BLaER1 treated with 17β-estradiol and CSF1 and Interleukin-3, amounts not matched to agents 10 nM and 100 nM (cell line): ENCODE results near the gene RGL1.
A peak's percentile ranks its signal among the peaks of the same experiment; 100 is the strongest.

Source experiments
- H3K27ac ChIP-seq, 11 experiments: shearing (Covaris generic); formaldehyde crosslinking; 2 replicates each; pipeline ENCODE4 v1.8.1; 2022
- H3K27me3 ChIP-seq, 11 experiments: shearing (Covaris generic); formaldehyde crosslinking; 2 replicates each; pipeline ENCODE4 v1.8.1; 2022
- H3K36me3 ChIP-seq, 11 experiments: shearing (Covaris generic); formaldehyde crosslinking; 2 replicates each; pipeline ENCODE4 v1.8.1; 2022
- H3K4me1 ChIP-seq, 10 experiments: shearing (Covaris generic); formaldehyde crosslinking; 2 replicates each; pipeline ENCODE4 v1.8.1; 2022
- H3K4me2 ChIP-seq, 11 experiments: shearing (Covaris generic); formaldehyde crosslinking; 2 replicates each; pipeline ENCODE4 v1.8.1; 2022
- H3K4me3 ChIP-seq, 10 experiments: shearing (Covaris generic); formaldehyde crosslinking; 2 replicates each; pipeline ENCODE4 v1.8.1; 2022
- H3K9ac ChIP-seq, 11 experiments: shearing (Covaris generic); formaldehyde crosslinking; 2 replicates each; pipeline ENCODE4 v1.8.1; 2022
- H3K9me3 ChIP-seq, 11 experiments: shearing (Covaris generic); formaldehyde crosslinking; replicated peaks in 1 of 11; 2 replicates each; pipeline ENCODE4 v1.8.1; 2022
- H4K20me1 ChIP-seq, 11 experiments: shearing (Covaris generic); formaldehyde crosslinking; 2 replicates each; pipeline ENCODE4 v1.8.1; 2022
- Cebpa-rat ChIP-seq, 11 experiments: shearing (Covaris generic); IDR thresholded peaks; 2 replicates each; pipeline ENCODE4 v1.8.1; 2022

The RGL1 gene

GRCh38 chr1:183910845-183911244 lies 105.9 kb downstream of the RGL1 start:
- no peak overlapping the region for H3K4me3 ChIP-seq
- peak overlapping the region; percentile 76 to 89 (median 83); a peak in 21 of 22 replicates for H3K4me2 ChIP-seq
- no peaks in the 10 kb centered on the region for H4K20me1 ChIP-seq
- H3K4me1 ChIP-seq = peaks cover 66 to 100% (median 71%) of the 10 kb centered on the region in 10 experiments
- peaks cover 70 to 96% (median 86%) of the 10 kb centered on the region in 11 experiments for H3K36me3 ChIP-seq
- no peaks in the 10 kb centered on the region for H3K27me3 ChIP-seq
- H3K9ac ChIP-seq = peak overlapping the region; percentile 55 to 85 (median 73)
- TF ChIP-seq Cebpa-rat (IDR thresholded peaks at IDR 0.05) = no peak
- peak overlapping the region; percentile 75 to 95 (median 86) for H3K27ac ChIP-seq
- H3K9me3 ChIP-seq = peaks cover 0 to 38% (median 23%) of the 10 kb centered on the region in 11 experiments; a peak in 17 of 22 replicates

GRCh38 chr1:183911285-183911684 lies 106.4 kb downstream of the RGL1 start:
- H3K27ac ChIP-seq = peak overlapping the region; percentile 75 to 95 (median 86)

GRCh38 chr1:183912265-183912886 lies 107.5 kb downstream of the RGL1 start:
- H3K9me3 ChIP-seq = peaks cover 0 to 34% (median 22%) of the 10 kb centered on the region in 11 experiments; a peak in 17 of 22 replicates
- H3K27me3 ChIP-seq = no peaks in the 10 kb centered on the region
- H4K20me1 ChIP-seq = peaks cover 0 to 12% (median 0%) of the 10 kb centered on the region in 11 experiments; a peak in 2 of 22 replicates
- H3K27ac ChIP-seq = peak overlapping the region; percentile 75 to 95 (median 86)
- TF ChIP-seq Cebpa-rat (IDR thresholded peaks at IDR 0.05) = no peak
- H3K4me1 ChIP-seq = peaks cover 67 to 100% (median 74%) of the 10 kb centered on the region in 10 experiments
- H3K36me3 ChIP-seq = peaks cover 67 to 96% (median 84%) of the 10 kb centered on the region in 11 experiments
- H3K9ac ChIP-seq = peak overlapping the region; percentile 55 to 85 (median 73); a peak in 18 of 22 replicates
- H3K4me3 ChIP-seq = peak overlapping the region in 4 of 10 experiments; percentile 4 to 33 (median 14); a peak in 3 of 20 replicates
- H3K4me2 ChIP-seq = peak overlapping the region; percentile 76 to 92 (median 83)

More at GRCh38 chr1:183911285-183911684, 106.4 kb downstream of the RGL1 start:
- H3K4me2 ChIP-seq = peak overlapping the region; percentile 76 to 92 (median 83)
- no peaks in the 10 kb centered on the region for H3K27me3 ChIP-seq
- peaks cover 67 to 96% (median 84%) of the 10 kb centered on the region in 11 experiments for H3K36me3 ChIP-seq
- peak overlapping the region; percentile 55 to 85 (median 73) for H3K9ac ChIP-seq
- H4K20me1 ChIP-seq = peaks cover 0 to 2% (median 0%) of the 10 kb centered on the region in 11 experiments; a peak in 2 of 22 replicates
- no peak for TF ChIP-seq Cebpa-rat (IDR thresholded peaks at IDR 0.05)
- peaks cover 67 to 100% (median 73%) of the 10 kb centered on the region in 10 experiments for H3K4me1 ChIP-seq
- peaks cover 0 to 38% (median 23%) of the 10 kb centered on the region in 11 experiments; a peak in 17 of 22 replicates for H3K9me3 ChIP-seq
- H3K4me3 ChIP-seq = 0 out of 20 replicates have a peak overlapping the region, but pooled peaks of 1 of the 10 experiments have one; percentile 4

GRCh38 chr1:183913567-183913993 lies 108.7 kb downstream of the RGL1 start:
- Histone ChIP-seq H3K4me1 (peaks cover 67 to 90% (median 73%) of the 10 kb centered on the region in 10 experiments), H3K9ac (peak overlapping the region in 3 of 11 experiments; percentile 29 to 63 (median 43); a peak in 4 of 22 replicates), H3K4me3 (peak overlapping the region in 1 of 10 experiments; percentile 13; a peak in 1 of 20 replicates), H3K27ac (peak overlapping the region in 8 of 11 experiments; percentile 3 to 95 (median 62); a peak in 13 of 22 replicates), H4K20me1 (peaks cover 0 to 24% (median 0%) of the 10 kb centered on the region in 11 experiments; a peak in 5 of 22 replicates), H3K4me2 (peak overlapping the region in 10 of 11 experiments; percentile 26 to 92 (median 64); a peak in 15 of 22 replicates), H3K27me3 (no peaks in the 10 kb centered on the region), H3K9me3 (peaks cover 0 to 28% (median 18%) of the 10 kb centered on the region in 11 experiments; a peak in 17 of 22 replicates), H3K36me3 (peaks cover 67 to 96% (median 84%) of the 10 kb centered on the region in 11 experiments)
- no peak for TF ChIP-seq Cebpa-rat (IDR thresholded peaks at IDR 0.05)

GRCh38 chr1:183914276-183914675 lies 109.4 kb downstream of the RGL1 start:
- no peak for TF ChIP-seq Cebpa-rat (IDR thresholded peaks at IDR 0.05)
- peaks cover 0 to 31% (median 0%) of the 10 kb centered on the region in 11 experiments; a peak in 5 of 22 replicates for H4K20me1 ChIP-seq
- peaks cover 0 to 21% (median 11%) of the 10 kb centered on the region in 11 experiments; a peak in 11 of 22 replicates for H3K9me3 ChIP-seq
- H3K36me3 ChIP-seq = peaks cover 67 to 96% (median 84%) of the 10 kb centered on the region in 11 experiments
- peak overlapping the region in 8 of 11 experiments; percentile 11 to 95 (median 62); a peak in 14 of 22 replicates for H3K27ac ChIP-seq
- peak overlapping the region; percentile 26 to 92 (median 60) for H3K4me2 ChIP-seq
- H3K4me1 ChIP-seq = peaks cover 64 to 83% (median 66%) of the 10 kb centered on the region in 10 experiments
- no peaks in the 10 kb centered on the region for H3K27me3 ChIP-seq
- H3K4me3 ChIP-seq = no peak overlapping the region
- H3K9ac ChIP-seq = peak overlapping the region in 7 of 11 experiments; percentile 2 to 63 (median 18); a peak in 8 of 22 replicates

GRCh38 chr1:183914891-183915290 lies 110.0 kb downstream of the RGL1 start:
- H3K9me3 ChIP-seq = peaks cover 0 to 18% (median 7%) of the 10 kb centered on the region in 11 experiments; a peak in 10 of 22 replicates
- no peak overlapping the region for H3K4me3 ChIP-seq
- peaks cover 58 to 77% (median 60%) of the 10 kb centered on the region in 10 experiments for H3K4me1 ChIP-seq
- peak overlapping the region in 8 of 11 experiments; percentile 11 to 95 (median 59); a peak in 11 of 22 replicates for H3K27ac ChIP-seq
- no peak for TF ChIP-seq Cebpa-rat (IDR thresholded peaks at IDR 0.05)
- H3K4me2 ChIP-seq = peak overlapping the region; percentile 26 to 92 (median 60); a peak in 21 of 22 replicates
- H4K20me1 ChIP-seq = peaks cover 0 to 37% (median 0%) of the 10 kb centered on the region in 11 experiments; a peak in 5 of 22 replicates
- H3K9ac ChIP-seq = peak overlapping the region in 6 of 11 experiments; percentile 7 to 63 (median 24); a peak in 8 of 22 replicates
- H3K27me3 ChIP-seq = no peaks in the 10 kb centered on the region
- H3K36me3 ChIP-seq = peaks cover 67 to 96% (median 84%) of the 10 kb centered on the region in 11 experiments

GRCh38 chr1:183915625-183916510 lies 110.9 kb downstream of the RGL1 start:
- Histone ChIP-seq H3K27ac (peak overlapping the region; percentile 47 to 95 (median 65); a peak in 21 of 22 replicates), H3K4me2 (peak overlapping the region; percentile 46 to 92 (median 60)), H3K27me3 (no peaks in the 10 kb centered on the region), H3K9ac (peak overlapping the region in 10 of 11 experiments; percentile 32 to 67 (median 60); a peak in 19 of 22 replicates), H3K4me3 (no peak overlapping the region), H3K4me1 (peaks cover 48 to 67% (median 51%) of the 10 kb centered on the region in 10 experiments), H3K36me3 (peaks cover 71 to 96% (median 86%) of the 10 kb centered on the region in 11 experiments), H3K9me3 (peaks cover 0 to 13% (median 6%) of the 10 kb centered on the region in 11 experiments; a peak in 8 of 22 replicates), H4K20me1 (peaks cover 0 to 47% (median 0%) of the 10 kb centered on the region in 11 experiments; a peak in 5 of 22 replicates)
- no peak for TF ChIP-seq Cebpa-rat (IDR thresholded peaks at IDR 0.05)
